BJ (cell line): ENCODE data around the gene GLRX3. TPM values are rescaled to one million over a fixed set of nuclear protein-coding genes. Genes with fewer than 3 reads are reported as not detected.

Source experiments
- CTCF ChIA-PET: fragments of 350-600 bp; formaldehyde crosslinking; extraction: SDS; loops from one replicate; lab custom pipeline; 2021; ENCODE audit warnings: antibody characterized with exemption, inconsistent platforms; lab: Yijun Ruan, JAX
- POLR2A ChIA-PET: fragments of 300-600 bp; sonication (Branson Sonifier 250); formaldehyde crosslinking; extraction: SDS; loops from one replicate; lab custom pipeline; 2021; ENCODE audit warnings: antibody characterized with exemption; lab: Charles Lee
- DNase-seq: peaks from one replicate; pipeline ENCODE4 v3.0.0-alpha.2; 2011; ENCODE audit warnings: low read depth
- H3K27me3 ChIP-seq: 2 replicates; pipeline ENCODE4 v1.6.0; 2011; ENCODE audit warnings: low read length; ENCODE audit not compliant: control insufficient read depth, insufficient read depth
- H3K36me3 ChIP-seq: 2 replicates; pipeline ENCODE4 v1.5.1; 2011; ENCODE audit warnings: low read length; ENCODE audit not compliant: control insufficient read depth, insufficient read depth
- H3K4me3 ChIP-seq: 2 replicates; pipeline ENCODE4 v1.5.1; 2011; ENCODE audit warnings: low read depth, mild to moderate bottlenecking, control low read depth, low read length
- polyA plus RNA-seq: library from polyadenylated mRNA; depleted of rRNA; stranded (reverse); fragments of >200 nt; gene quantifications from 2 replicates; pipeline ENCODE4 v1.2.3, GENCODE V29; 2011
- TF ChIP-seq, protein P1 (sequence below): IDR thresholded peaks from 2 replicates; pipeline ENCODE4 v1.5.1; 2011; ENCODE audit warnings: low read depth, mild to moderate bottlenecking, control low read depth, inconsistent platforms, low read length, moderate library complexity; ENCODE audit not compliant: insufficient read depth

Gene GLRX3
- polyA plus RNA-seq, 1 experiment = 51.3 TPM

DNA sequence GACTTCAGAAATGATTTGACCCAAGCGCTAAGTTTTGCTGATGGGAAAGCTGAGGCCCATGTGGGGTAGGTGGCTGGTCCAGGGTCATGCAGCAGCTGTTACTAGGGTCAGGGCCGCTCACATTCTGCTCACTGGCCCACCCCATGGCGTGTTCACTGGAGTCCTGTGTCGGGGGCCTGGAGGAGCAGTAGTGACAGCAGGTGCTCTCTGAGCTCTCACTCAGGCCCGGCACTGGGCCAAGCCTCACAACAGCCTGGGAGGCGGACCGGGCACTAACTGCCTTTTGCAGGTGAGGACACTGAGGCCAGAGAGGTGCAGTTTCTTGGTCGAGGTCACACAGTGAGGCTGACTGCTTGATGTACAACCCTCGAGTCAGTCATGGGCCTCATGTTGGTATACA is 82.7 kb downstream of the GLRX3 start:
- no peaks in the 10 kb centered on the region for H3K36me3 ChIP-seq
- H3K4me3 ChIP-seq = no peak overlapping the region
- H3K27me3 ChIP-seq = no peaks in the 10 kb centered on the region
- POLR2A ChIA-PET = no interaction called here
- CTCF ChIA-PET = no interaction called here
- no peak for DNase-seq
- TF ChIP-seq, protein P1, sequence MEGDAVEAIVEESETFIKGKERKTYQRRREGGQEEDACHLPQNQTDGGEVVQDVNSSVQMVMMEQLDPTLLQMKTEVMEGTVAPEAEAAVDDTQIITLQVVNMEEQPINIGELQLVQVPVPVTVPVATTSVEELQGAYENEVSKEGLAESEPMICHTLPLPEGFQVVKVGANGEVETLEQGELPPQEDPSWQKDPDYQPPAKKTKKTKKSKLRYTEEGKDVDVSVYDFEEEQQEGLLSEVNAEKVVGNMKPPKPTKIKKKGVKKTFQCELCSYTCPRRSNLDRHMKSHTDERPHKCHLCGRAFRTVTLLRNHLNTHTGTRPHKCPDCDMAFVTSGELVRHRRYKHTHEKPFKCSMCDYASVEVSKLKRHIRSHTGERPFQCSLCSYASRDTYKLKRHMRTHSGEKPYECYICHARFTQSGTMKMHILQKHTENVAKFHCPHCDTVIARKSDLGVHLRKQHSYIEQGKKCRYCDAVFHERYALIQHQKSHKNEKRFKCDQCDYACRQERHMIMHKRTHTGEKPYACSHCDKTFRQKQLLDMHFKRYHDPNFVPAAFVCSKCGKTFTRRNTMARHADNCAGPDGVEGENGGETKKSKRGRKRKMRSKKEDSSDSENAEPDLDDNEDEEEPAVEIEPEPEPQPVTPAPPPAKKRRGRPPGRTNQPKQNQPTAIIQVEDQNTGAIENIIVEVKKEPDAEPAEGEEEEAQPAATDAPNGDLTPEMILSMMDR = no peak

DNA sequence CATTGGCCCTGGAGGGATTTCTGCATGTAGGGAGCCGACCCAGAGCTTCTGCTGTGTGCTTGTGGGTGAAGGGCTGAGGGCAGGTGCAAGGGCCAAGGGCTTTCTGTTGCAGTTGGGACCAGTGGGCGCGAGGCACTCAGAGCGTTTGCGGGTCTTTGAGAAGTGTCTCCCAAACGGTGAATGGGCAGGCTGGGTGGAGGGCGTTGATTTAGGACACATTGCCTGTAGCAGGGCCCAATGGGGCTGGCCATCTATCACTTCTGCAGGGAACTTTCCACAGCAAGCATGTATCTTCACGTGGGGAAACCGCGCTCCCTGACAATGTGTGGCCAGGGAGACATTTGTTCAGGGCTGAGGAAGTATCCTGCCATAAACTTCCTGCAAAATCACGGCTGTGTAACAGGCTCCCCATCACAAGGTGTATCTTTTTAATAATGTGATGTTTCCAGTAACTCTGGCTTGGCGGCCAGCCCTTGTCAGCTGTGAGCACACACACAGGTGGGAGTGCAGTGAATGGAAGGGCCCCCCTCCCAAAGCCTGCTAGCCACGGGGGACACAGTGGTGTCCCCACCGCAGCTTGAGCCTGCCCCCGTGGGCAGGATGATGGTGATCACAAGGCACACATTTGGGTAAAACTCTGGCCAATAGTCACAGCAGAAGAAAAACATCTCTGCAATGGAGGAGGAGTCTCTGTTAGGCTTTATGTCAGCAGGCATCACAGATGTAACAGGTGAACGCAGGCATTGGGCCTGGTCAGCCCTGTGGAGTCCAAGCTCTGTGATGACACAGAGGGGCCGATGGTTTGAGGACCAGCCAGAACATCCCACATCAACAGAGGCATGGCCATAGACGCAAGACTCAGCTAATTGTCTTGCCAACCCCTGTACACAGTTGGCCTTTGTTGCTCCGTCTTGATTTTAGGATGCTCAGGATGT is 84.3 kb downstream of the GLRX3 start:
- ChIA-PET POLR2A (no interaction called here), CTCF (interaction anchor here (0.9 kb wide), 1 partner anchor 9 kb away, joined by 3 read pairs; no protein-coding TSS in a partner anchor)
- TF ChIP-seq, protein P1 = no peak

DNA sequence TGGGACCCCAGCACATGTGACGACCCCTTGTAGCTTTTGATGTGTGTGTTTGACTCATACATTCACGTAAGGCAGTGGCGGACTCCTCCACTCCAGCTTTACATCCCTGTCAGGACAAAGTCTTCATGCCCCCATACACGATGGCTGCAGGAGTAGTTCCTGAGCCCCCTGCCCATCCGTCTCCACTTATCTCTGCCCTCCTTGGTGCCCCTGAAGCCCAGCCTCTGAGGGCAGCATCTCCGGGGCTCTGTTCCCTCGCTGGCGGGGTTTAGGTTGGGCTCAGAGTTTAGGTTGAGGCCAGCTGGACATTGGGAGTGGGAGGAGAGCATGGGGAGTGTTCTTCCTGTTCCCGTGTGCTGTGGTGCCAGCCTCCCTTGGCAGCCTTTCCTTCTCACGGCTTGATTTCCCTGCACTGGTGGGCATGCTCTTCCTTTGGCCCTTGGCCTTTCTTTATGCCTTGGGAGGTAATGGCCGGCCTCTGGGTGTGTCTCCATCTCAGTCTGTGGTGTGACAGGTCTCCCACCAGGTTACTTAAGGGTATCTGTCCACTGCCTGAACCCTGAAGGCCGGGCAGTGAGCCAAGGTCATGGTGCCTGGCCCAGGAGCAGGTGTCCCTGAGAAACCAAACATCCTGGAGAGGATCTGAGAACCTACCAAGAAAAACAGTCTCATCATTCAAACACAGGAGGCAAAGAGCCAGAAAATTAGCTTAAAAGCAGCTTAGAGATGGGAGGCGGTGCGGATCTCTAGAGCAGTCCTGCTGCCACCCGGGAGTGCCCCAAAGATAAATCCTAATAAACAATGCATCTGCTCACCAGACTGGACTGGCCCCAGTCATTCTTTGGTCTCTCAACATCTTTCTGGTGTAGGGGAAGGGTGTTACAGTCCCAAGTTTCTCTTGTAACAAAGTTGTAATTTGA is 85.5 kb downstream of the GLRX3 start:
- CTCF ChIA-PET = interaction anchor here (0.9 kb wide), 1 partner anchor 10 kb away, joined by 3 read pairs; no protein-coding TSS in a partner anchor
- H3K27me3 ChIP-seq = no peaks in the 10 kb centered on the region
- TF ChIP-seq, protein P1 = no peak
- POLR2A ChIA-PET = no interaction called here
- no peaks in the 10 kb centered on the region for H3K36me3 ChIP-seq
- DNase-seq = no peak
- H3K4me3 ChIP-seq = no peak overlapping the region

More for the DNA sequence above, 84.3 kb downstream of the GLRX3 start:
- H3K4me3 ChIP-seq = no peak overlapping the region
- no peaks in the 10 kb centered on the region for H3K27me3 ChIP-seq
- no peaks in the 10 kb centered on the region for H3K36me3 ChIP-seq
- no peak for DNase-seq

DNA sequence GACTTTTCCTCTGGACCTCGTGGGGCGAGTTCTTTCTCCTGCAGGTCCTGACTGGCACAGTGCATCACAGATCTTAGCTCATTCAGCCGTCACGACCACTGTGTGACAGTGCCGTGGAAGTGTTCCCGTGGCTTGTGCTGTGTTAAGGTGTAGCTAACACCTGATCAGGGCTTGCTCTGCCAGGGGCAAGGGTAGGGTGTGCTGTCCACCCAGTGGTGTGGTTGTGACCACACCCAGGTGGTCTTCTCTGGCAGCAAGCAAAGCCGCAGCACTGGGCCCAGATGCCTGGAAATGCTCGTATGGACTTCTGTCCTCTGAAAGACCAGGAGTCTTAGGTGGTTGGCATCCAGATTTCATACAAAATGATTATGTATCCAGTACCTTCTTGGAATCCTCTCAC is 86.2 kb downstream of the GLRX3 start:
- CTCF ChIA-PET = no interaction called here
- H3K27me3 ChIP-seq = no peaks in the 10 kb centered on the region
- no peak overlapping the region for H3K4me3 ChIP-seq
- TF ChIP-seq, protein P1 = no peak
- DNase-seq = no peak
- no peaks in the 10 kb centered on the region for H3K36me3 ChIP-seq
- POLR2A ChIA-PET = no interaction called here

DNA sequence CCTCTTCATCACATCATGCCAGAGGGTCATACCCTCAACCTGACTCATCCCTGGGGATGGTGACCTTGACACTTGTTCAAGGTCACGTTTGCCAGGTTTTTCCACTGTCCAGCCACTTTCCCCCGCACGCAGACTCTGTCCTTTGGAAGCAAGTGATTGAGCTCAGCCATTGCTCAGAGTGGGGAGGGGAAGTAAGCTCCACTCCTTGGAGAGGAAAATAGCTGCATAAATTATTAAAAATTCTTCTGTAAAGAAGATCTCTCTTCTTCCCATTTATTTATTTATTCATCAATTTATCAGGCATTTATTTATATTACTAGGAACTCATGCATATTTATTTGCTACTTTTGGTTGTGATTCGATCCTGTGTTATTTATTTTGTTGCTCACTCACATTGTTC is 88.0 kb downstream of the GLRX3 start:
- no peaks in the 10 kb centered on the region for H3K27me3 ChIP-seq
- H3K36me3 ChIP-seq = no peaks in the 10 kb centered on the region
- ChIA-PET CTCF (no interaction called here), POLR2A (no interaction called here)
- no peak overlapping the region for H3K4me3 ChIP-seq
- DNase-seq = no peak
- TF ChIP-seq, protein P1 = no peak
